Loucy (cell line): ENCODE results near the gene CCDC107.

Source experiments
- H2AFZ ChIP-seq: fragments of 200-600 bp; sonication (generic); 2 replicates; pipeline ENCODE4 v1.6.0; 2016; ENCODE audit warnings: antibody characterized with exemption, mild to moderate bottlenecking, low read length, moderate library complexity
- H3F3A ChIP-seq: fragments of 200-600 bp; 2 replicates; pipeline ENCODE4 v1.6.0; 2016; ENCODE audit warnings: antibody characterized with exemption, low read depth, mild to moderate bottlenecking
- H3K27me3 ChIP-seq: fragments of 200-600 bp; sonication (generic); 2 replicates; pipeline ENCODE4 v1.6.1; 2014; ENCODE audit warnings: low read length, mild to moderate bottlenecking; ENCODE audit not compliant: insufficient read depth, poor library complexity, severe bottlenecking
- H3K36me3 ChIP-seq: fragments of 200-600 bp; sonication (generic); 2 replicates; pipeline ENCODE4 v1.6.1; 2016; ENCODE audit warnings: low read length; ENCODE audit not compliant: insufficient read depth
- H3K4me1 ChIP-seq: fragments of 200-600 bp; sonication (generic); 2 replicates; pipeline ENCODE4 v1.5.1; 2014; ENCODE audit warnings: low read length, mild to moderate bottlenecking; ENCODE audit not compliant: insufficient read depth, poor library complexity, severe bottlenecking
- H3K4me2 ChIP-seq: fragments of 200-600 bp; sonication (generic); 2 replicates; pipeline ENCODE4 v1.6.0; 2014; ENCODE audit warnings: antibody characterized with exemption, low read length, low read depth, mild to moderate bottlenecking; ENCODE audit not compliant: poor library complexity, severe bottlenecking
- H3K4me3 ChIP-seq: fragments of 200-600 bp; sonication (generic); 2 replicates; pipeline ENCODE4 v1.5.1; 2014; ENCODE audit warnings: low read length, mild to moderate bottlenecking, mixed read lengths; ENCODE audit not compliant: poor library complexity, severe bottlenecking
- H3K79me2 ChIP-seq: fragments of 200-600 bp; sonication (generic); 2 replicates; pipeline ENCODE4 v1.6.1; 2014; ENCODE audit warnings: low read length; ENCODE audit not compliant: insufficient read depth
- H3K9ac ChIP-seq: fragments of 200-600 bp; sonication (generic); 2 replicates; pipeline ENCODE4 v1.6.0; 2014; ENCODE audit warnings: mild to moderate bottlenecking, low read depth, low read length, moderate library complexity; ENCODE audit not compliant: poor library complexity, severe bottlenecking
- H3K9me2 ChIP-seq: fragments of 200-600 bp; sonication (generic); replicated peaks from 2 replicates; pipeline ENCODE4 v1.6.1; 2016; ENCODE audit warnings: low read depth, low read length, mixed read lengths
- H3K9me3 ChIP-seq: fragments of 200-600 bp; sonication (generic); 2 replicates; pipeline ENCODE4 v1.6.1; 2014; ENCODE audit warnings: mild to moderate bottlenecking, antibody characterized with exemption, low read length, low read depth; ENCODE audit not compliant: insufficient read depth
- H4K20me1 ChIP-seq: fragments of 200-600 bp; sonication (generic); 2 replicates; pipeline ENCODE4 v1.6.0; 2014; ENCODE audit warnings: antibody characterized with exemption, low read length, mild to moderate bottlenecking; ENCODE audit not compliant: insufficient read depth, poor library complexity, severe bottlenecking
- CTCF ChIP-seq: fragments of 200-600 bp; sonication (generic); conservative IDR thresholded peaks from 2 replicates; pipeline ENCODE4 v1.5.1; 2014; ENCODE audit warnings: mild to moderate bottlenecking, antibody characterized with exemption, low read length
- EZH2phosphoT487 ChIP-seq: fragments of 200-600 bp; IDR thresholded peaks from 2 replicates; pipeline ENCODE4 v1.6.1; 2018; ENCODE audit warnings: antibody characterized with exemption, mild to moderate bottlenecking, moderate library complexity, borderline replicate concordance

CCDC107 gene

GRCh38 chr9:35687972-35688557 is 30.0 kb downstream of the CCDC107 start:
- Histone ChIP-seq H3K27me3 (no peaks in the 10 kb centered on the region), H3K79me2 (no peaks in the 10 kb centered on the region), H3K4me3 (no peak overlapping the region), H3K9me2 (no peaks in the 10 kb centered on the region), H3K9me3 (no peaks in the 10 kb centered on the region), H3F3A (no peaks in the 10 kb centered on the region), H3K4me2 (no peak overlapping the region), H3K9ac (no peak overlapping the region), H3K36me3 (no peaks in the 10 kb centered on the region), H3K4me1 (peaks cover 8% of the 10 kb centered on the region), H2AFZ (no peak overlapping the region), H4K20me1 (no peaks in the 10 kb centered on the region)
- TF ChIP-seq CTCF: no peak
- no peak for TF ChIP-seq EZH2phosphoT487

- H3K9me2 ChIP-seq: no peaks in the 10 kb centered on the region
- peak overlapping the region; percentile 13 for H3K4me2 ChIP-seq
- H3K79me2 ChIP-seq: no peaks in the 10 kb centered on the region
- H3K9ac ChIP-seq: no peak overlapping the region
- H2AFZ ChIP-seq: no peak overlapping the region
- no peaks in the 10 kb centered on the region for H3K36me3 ChIP-seq
- H3K27me3 ChIP-seq: no peaks in the 10 kb centered on the region
- H4K20me1 ChIP-seq: no peaks in the 10 kb centered on the region
- TF ChIP-seq CTCF (no peak), EZH2phosphoT487 (no peak)
- H3F3A ChIP-seq: no peaks in the 10 kb centered on the region
- H3K9me3 ChIP-seq: no peaks in the 10 kb centered on the region
- no peak overlapping the region for H3K4me3 ChIP-seq
- H3K4me1 ChIP-seq: peaks cover 8% of the 10 kb centered on the region
These were observed 30.8 kb downstream of the CCDC107 start for GRCh38 chr9:35688558-35689541.

- H3K4me3 ChIP-seq: peak within 1 kb of the TSS; percentile 88
- H3K9me3 ChIP-seq: no peaks in the 10 kb centered on the region
- no peaks in the 10 kb centered on the region for H3K9me2 ChIP-seq
- H3K4me1 ChIP-seq: peaks cover 8% of the 10 kb centered on the region
- no peak for TF ChIP-seq EZH2phosphoT487
- TF ChIP-seq CTCF: no peak
- H4K20me1 ChIP-seq: no peaks in the 10 kb centered on the region
- H2AFZ ChIP-seq: peak within 1 kb of the TSS; percentile 98
- H3F3A ChIP-seq: no peaks in the 10 kb centered on the region
- peak within 1 kb of the TSS; percentile 63 for H3K4me2 ChIP-seq
- no peaks in the 10 kb centered on the region for H3K79me2 ChIP-seq
- H3K36me3 ChIP-seq: no peaks in the 10 kb centered on the region
- peak within 1 kb of the TSS; percentile 91 for H3K9ac ChIP-seq
- H3K27me3 ChIP-seq: no peaks in the 10 kb centered on the region
These were observed 31.6 kb downstream of the CCDC107 start, which contains the start of gene TPM2 for GRCh38 chr9:35689542-35690293. TSS of gene TPM2 (minus strand) at chr9:35689925. CDS start at chr9:35689817, 108 bp downstream.
